ENCODE data around the gene DLX5. TPM values are rescaled to one million over a fixed set of nuclear protein-coding genes. Genes with fewer than 3 reads are reported as not detected.

Gene DLX5
- total and polyA plus RNA-seq, 2 donors (not counting 3 experiments of a cell fraction or from before 2014, with no cell fraction given): not detected

GRCh38 chr7:96982586-96982985 lies 42.0 kb downstream of the DLX5 start:
- dilution Hi-C loops (cut with MboI; ENCODE audit: extremely low pct_ligation_motif_present, low sequenced_read_pairs): no loop called here
- H3K36me3 ChIP-seq (ENCODE audit: control insufficient read depth in 2 of 2, extremely low read depth in 1 of 2, insufficient read depth in 2 of 2, low read length in 2 of 2): no peaks in the 10 kb centered on the region
- no peak for FAIRE-seq
- H3K9me1 ChIP-seq (replicated peaks; ENCODE audit: control insufficient read depth, extremely low read depth, insufficient read depth, low read length): no peaks in the 10 kb centered on the region
- DNase-seq (ENCODE audit: low read depth, low spot score): no peak
- TF ChIP-seq MYC (IDR thresholded peaks at IDR 0.05; ENCODE audit: low read depth, low read length) (no peak), CTCF (IDR thresholded peaks at IDR 0.05; ENCODE audit: extremely low read depth in 1 of 2, insufficient read depth in 1 of 2, low read depth in 1 of 2, low read length in 2 of 2) (no peak), GATA2 (IDR thresholded peaks at IDR 0.05; ENCODE audit: insufficient read depth, insufficient read length, low read depth, low read length) (no peak), POLR2A (IDR thresholded peaks at IDR 0.05; ENCODE audit: low read depth, low read length) (no peak), POLR2AphosphoS5 (IDR thresholded peaks at IDR 0.05; ENCODE audit: insufficient read depth, low read depth, low read length) (no peak), MAX (IDR thresholded peaks at IDR 0.05; ENCODE audit: insufficient read depth, insufficient read length) (no peak), FOS (IDR thresholded peaks at IDR 0.05; ENCODE audit: borderline replicate concordance, insufficient read depth, low read length) (no peak), JUN (IDR thresholded peaks at IDR 0.05; ENCODE audit: borderline replicate concordance, insufficient read depth, insufficient read length, low read depth) (no peak), EZH2 (IDR thresholded peaks at IDR 0.05; ENCODE audit: borderline replicate concordance, low read depth, low read length, severe bottlenecking) (no peak)
- no TSS peak for BruUV-seq (replicated peaks)
- no peak overlapping the region for H3K4me2 ChIP-seq (ENCODE audit: insufficient read depth, low read length)
- no peak overlapping the region for H3K4me3 ChIP-seq (replicated peaks in 1 of 3; ENCODE audit: insufficient read depth in 1 of 3, low read depth in 1 of 3, low read length in 3 of 3)
- no peak overlapping the region for H3K9ac ChIP-seq (replicated peaks; ENCODE audit: extremely low read depth, insufficient read depth, low read length)
- H3K27me3 ChIP-seq (ENCODE audit: control insufficient read depth in 2 of 2, insufficient read depth in 2 of 2, low read length in 2 of 2): peaks cover 6 to 13% of the 10 kb centered on the region in 2 experiments
- intact Hi-C loops (cut with micrococcal nuclease): no loop called here
- H2AFZ ChIP-seq (ENCODE audit: low read depth, low read length): no peak overlapping the region
- H3K4me1 ChIP-seq (ENCODE audit: control insufficient read depth, extremely low read depth, insufficient read depth, low read length): no peaks in the 10 kb centered on the region
- POLR2A ChIA-PET: no interaction called here
- no peaks in the 10 kb centered on the region for H4K20me1 ChIP-seq (replicated peaks; ENCODE audit: control insufficient read depth, extremely low read depth, insufficient read depth, low read length)
- CTCF ChIA-PET: no interaction called here
- H3K9me3 ChIP-seq (replicated peaks; ENCODE audit: control insufficient read depth, insufficient read depth, low read length): no peaks in the 10 kb centered on the region
- H3K27ac ChIP-seq (ENCODE audit: insufficient read depth, low read depth, low read length): no peak overlapping the region
- no peaks in the 10 kb centered on the region for H3K79me2 ChIP-seq (ENCODE audit: control insufficient read depth, insufficient read depth, low read length)

All from endothelial cell of umbilical vein (primary cell).